Sigmoid colon (tissue), 7 donors: ENCODE results near the gene ZNF304. TPM values are rescaled to one million over a fixed set of nuclear protein-coding genes. Genes with fewer than 3 reads are reported as not detected.

Experiments
- DNase-seq: peaks from one replicate; pipeline ENCODE4 v3.0.0-alpha.2; 2019
- H3K27ac ChIP-seq, 4 donors: fragments of 200-600 bp; sonication (generic); one replicate each; pipeline ENCODE4 v1.5.1; 2016 to 2019; ENCODE audit warnings: mild to moderate bottlenecking in 1 of 4
- H3K27me3 ChIP-seq, 3 donors: fragments of 200-600 bp; sonication (generic); one replicate each; pipeline ENCODE4 v1.5.1; 2019; ENCODE audit warnings: mild to moderate bottlenecking in 1 of 3
- H3K36me3 ChIP-seq, 4 donors: fragments of 200-600 bp; sonication (generic); one replicate each; pipeline ENCODE4 v1.5.1; 2016 to 2019
- H3K4me1 ChIP-seq, 4 donors: fragments of 200-600 bp; sonication (generic); one replicate each; pipeline ENCODE4 v1.5.1; 2017 to 2019
- H3K4me3 ChIP-seq, 4 donors: fragments of 200-600 bp; sonication (generic); one replicate each; pipeline ENCODE4 v1.5.1; 2017 to 2019; ENCODE audit warnings: mild to moderate bottlenecking in 2 of 4, moderate library complexity in 1 of 4
- H3K9me3 ChIP-seq, 4 donors: fragments of 200-600 bp in 3 of 4; sonication (generic) in 3 of 4; one replicate each; pipeline versions ENCODE4 v1.5.1 to v1.6.1; 2013 to 2019
- POLR2A ChIP-seq, 2 donors: fragments of 450-650 bp; IDR thresholded peaks; one replicate each; pipeline ENCODE4 v1.6.1; 2016; ENCODE audit warnings: antibody characterized with exemption in 2 of 2, mild to moderate bottlenecking in 2 of 2, moderate library complexity in 2 of 2
- WGBS, 2 donors: extraction: QIAGEN DNeasy Blood & Tissue Kit; methylation state at CpG; one replicate each; pipeline ENCODE4 v1.1.7; 2013; 5-methylcytosine and 5-hydroxymethylcytosine counted together
- intact Hi-C: fragments of 100-400 bp; cut with DNase I; formaldehyde crosslinking; loops from one replicate; pipeline ENCODE4 v1.15.1; 2023
- polyA plus RNA-seq, 3 donors: library from polyadenylated mRNA; stranded (reverse); fragments of 200-250 nt; gene quantifications; one replicate each; pipeline ENCODE4 v1.2.3, GENCODE V29; 2013
- total RNA-seq, 4 donors: library from RNA; depleted of rRNA; stranded (reverse); fragments of >200 nt; gene quantifications; one replicate each; pipeline ENCODE4 v1.1.0, GENCODE V29; 2016
- TF ChIP-seq, protein P1 (sequence below), 4 experiments: fragments of 450-650 bp in 3 of 4; fragments of 200-600 bp in 1 of 4; IDR thresholded peaks; one replicate each; pipeline ENCODE4 v1.5.1; 2016 to 2019; ENCODE audit warnings: antibody characterized with exemption in 4 of 4, mild to moderate bottlenecking in 3 of 4, moderate library complexity in 2 of 4
- donor health status: healthy with polysubstance abuse.
- donor health status: Bipolar disorder and iron deficiency.
- donor health status: healthy.

Gene ZNF304
- total and polyA plus RNA-seq, 7 donors = 0.92 to 9.6 (median 7.1) TPM

DNA sequence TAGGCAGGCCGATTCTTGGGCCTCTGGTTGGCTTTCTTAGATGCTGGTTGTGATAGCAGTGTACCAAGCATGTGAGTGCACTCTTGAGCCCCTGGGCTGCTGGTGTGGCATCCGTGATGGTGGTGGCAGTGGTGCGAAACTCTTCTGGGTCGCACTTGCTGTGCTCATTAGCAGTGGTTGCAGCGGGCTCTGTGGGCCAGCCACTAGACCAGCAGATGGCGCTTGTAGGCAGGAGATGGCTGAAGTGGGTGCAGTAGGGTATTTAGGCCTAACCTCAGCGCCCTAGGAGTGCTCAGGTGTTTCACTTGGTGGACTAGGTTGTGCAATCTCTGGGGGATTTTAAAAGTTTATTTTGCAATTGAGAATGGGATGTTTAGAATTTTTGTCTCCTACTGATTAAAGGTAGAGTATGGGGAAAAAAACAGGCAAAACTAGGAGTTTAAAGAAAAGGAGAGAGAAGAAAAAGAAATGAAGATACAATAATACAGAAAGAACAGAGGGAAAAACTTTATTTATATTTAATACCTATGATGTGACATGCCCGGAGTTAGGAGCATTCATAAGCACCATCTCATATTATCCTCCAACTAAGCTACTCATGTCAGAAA is 55.5 kb downstream of the ZNF304 start:
- Histone ChIP-seq H3K9me3 (peaks cover 0 to 8% (median 0%) of the 10 kb centered on the region in 4 donors), H3K36me3 (peaks cover 0 to 3% (median 0%) of the 10 kb centered on the region in 4 donors), H3K4me3 (no peak overlapping the region), H3K27ac (no peak overlapping the region), H3K27me3 (no peaks in the 10 kb centered on the region), H3K4me1 (peaks cover 0 to 10% (median 6%) of the 10 kb centered on the region in 4 donors)
- TF ChIP-seq, protein P1, sequence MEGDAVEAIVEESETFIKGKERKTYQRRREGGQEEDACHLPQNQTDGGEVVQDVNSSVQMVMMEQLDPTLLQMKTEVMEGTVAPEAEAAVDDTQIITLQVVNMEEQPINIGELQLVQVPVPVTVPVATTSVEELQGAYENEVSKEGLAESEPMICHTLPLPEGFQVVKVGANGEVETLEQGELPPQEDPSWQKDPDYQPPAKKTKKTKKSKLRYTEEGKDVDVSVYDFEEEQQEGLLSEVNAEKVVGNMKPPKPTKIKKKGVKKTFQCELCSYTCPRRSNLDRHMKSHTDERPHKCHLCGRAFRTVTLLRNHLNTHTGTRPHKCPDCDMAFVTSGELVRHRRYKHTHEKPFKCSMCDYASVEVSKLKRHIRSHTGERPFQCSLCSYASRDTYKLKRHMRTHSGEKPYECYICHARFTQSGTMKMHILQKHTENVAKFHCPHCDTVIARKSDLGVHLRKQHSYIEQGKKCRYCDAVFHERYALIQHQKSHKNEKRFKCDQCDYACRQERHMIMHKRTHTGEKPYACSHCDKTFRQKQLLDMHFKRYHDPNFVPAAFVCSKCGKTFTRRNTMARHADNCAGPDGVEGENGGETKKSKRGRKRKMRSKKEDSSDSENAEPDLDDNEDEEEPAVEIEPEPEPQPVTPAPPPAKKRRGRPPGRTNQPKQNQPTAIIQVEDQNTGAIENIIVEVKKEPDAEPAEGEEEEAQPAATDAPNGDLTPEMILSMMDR (IDR thresholded peaks at IDR 0.05) = peak in 1 of 4 experiments; percentile 35
- no peak for TF ChIP-seq POLR2A (IDR thresholded peaks at IDR 0.05)
- whole genome bisulfite sequencing, 2 donors = 22 to 26% methylated on average over 8 of the region's 8 CpGs
- intact Hi-C loops = no loop called here
- DNase-seq = no peak

Other genes with a start within 250 kb of the ZNF304 start
- not detected for gene USP29, start 231.3 kb upstream of the ZNF304 start, total RNA-seq
- not detected for gene USP29, start 231.3 kb upstream of the ZNF304 start, polyA plus RNA-seq
- not detected for gene ZIM3, start 206.1 kb upstream of the ZNF304 start, total RNA-seq
- not detected for gene ZIM3, start 206.1 kb upstream of the ZNF304 start, polyA plus RNA-seq
- not detected for gene DUXA, start 183.8 kb upstream of the ZNF304 start, total RNA-seq
- not detected for gene DUXA, start 183.8 kb upstream of the ZNF304 start, polyA plus RNA-seq
- gene ZNF264, start 159.8 kb upstream of the ZNF304 start, total RNA-seq = 10 to 100 TPM; 18.5 to 39.6 (median 28.0) TPM
- 1 to 10 TPM; 1.2 to 5.0 (median 2.8) TPM for gene ZNF264, start 159.8 kb upstream of the ZNF304 start, polyA plus RNA-seq
- gene AURKC, start 120.2 kb upstream of the ZNF304 start, total RNA-seq = 1 to 10 TPM in 1 of 4 donors, under 1 TPM in 1, not detected in 2; 0.71 to 1.3 TPM
- gene AURKC, start 120.2 kb upstream of the ZNF304 start, polyA plus RNA-seq = 1 to 10 TPM in 1 of 3 donors, under 1 TPM in 1, not detected in 1; 0.63 to 1.4 TPM
- 10 to 100 TPM; 11.8 to 21.6 (median 17.5) TPM for gene ZNF805, start 110.6 kb upstream of the ZNF304 start, total RNA-seq
- gene ZNF805, start 110.6 kb upstream of the ZNF304 start, polyA plus RNA-seq = 1 to 10 TPM in 2 of 3 donors, under 1 TPM in 1; under 0.01 to 2.0 (median 1.2) TPM
- 10 to 100 TPM; 48.2 to 95.2 (median 55.1) TPM for gene ZNF460, start 70.8 kb upstream of the ZNF304 start, total RNA-seq
- gene ZNF460, start 70.8 kb upstream of the ZNF304 start, polyA plus RNA-seq = 1 to 10 TPM in 1 of 3 donors, under 1 TPM in 1, not detected in 1; 0.69 to 5.1 TPM
- gene ZNF543, start 30.8 kb upstream of the ZNF304 start, total RNA-seq = 1 to 10 TPM; 5.4 to 8.1 (median 7.5) TPM
- 1 to 10 TPM in 1 of 3 donors, under 1 TPM in 2; 0.46 to 1.6 (median 0.60) TPM for gene ZNF543, start 30.8 kb upstream of the ZNF304 start, polyA plus RNA-seq
- 10 to 100 TPM; 21.3 to 28.1 (median 27.1) TPM for gene TRAPPC2B, start 12.3 kb downstream of the ZNF304 start, total RNA-seq
- 10 to 100 TPM in 2 of 3 donors, 1 to 10 TPM in 1; 9.2 to 18.0 (median 11.4) TPM for gene TRAPPC2B, start 12.3 kb downstream of the ZNF304 start, polyA plus RNA-seq
- 1 to 10 TPM in 3 of 4 donors, under 1 TPM in 1; 0.83 to 3.6 (median 2.8) TPM for gene ZNF547, start 12.3 kb downstream of the ZNF304 start, total RNA-seq
- 1 to 10 TPM in 1 of 3 donors, not detected in 2; 1.2 TPM for gene ZNF547, start 12.3 kb downstream of the ZNF304 start, polyA plus RNA-seq
- 10 to 100 TPM; 21.9 to 29.1 (median 22.8) TPM for gene ZNF548, start 38.6 kb downstream of the ZNF304 start, total RNA-seq
- 10 to 100 TPM in 1 of 3 donors, 1 to 10 TPM in 2; 1.2 to 10.7 (median 1.8) TPM for gene ZNF548, start 38.6 kb downstream of the ZNF304 start, polyA plus RNA-seq
- 10 to 100 TPM; 10.2 to 14.0 (median 10.8) TPM for gene ZNF17, start 59.9 kb downstream of the ZNF304 start, total RNA-seq
- 1 to 10 TPM in 2 of 3 donors, under 1 TPM in 1; 0.69 to 3.9 (median 1.2) TPM for gene ZNF17, start 59.9 kb downstream of the ZNF304 start, polyA plus RNA-seq
- 1 to 10 TPM; 1.9 to 7.4 (median 4.0) TPM for gene ZNF749, start 84.1 kb downstream of the ZNF304 start, total RNA-seq
- gene ZNF749, start 84.1 kb downstream of the ZNF304 start, polyA plus RNA-seq = 10 to 100 TPM in 1 of 3 donors, 1 to 10 TPM in 2; 3.9 to 10.2 (median 6.7) TPM
- gene VN1R1, start 105.9 kb downstream of the ZNF304 start, total RNA-seq = 1 to 10 TPM in 3 of 4 donors, under 1 TPM in 1; 0.49 to 1.4 (median 1.2) TPM
- under 1 TPM in 1 of 3 donors, not detected in 2; 0.50 TPM for gene VN1R1, start 105.9 kb downstream of the ZNF304 start, polyA plus RNA-seq
- gene ZNF772, start 126.3 kb downstream of the ZNF304 start, total RNA-seq = 10 to 100 TPM; 12.8 to 17.1 (median 15.5) TPM
- 1 to 10 TPM in 1 of 3 donors, under 1 TPM in 2; 0.23 to 3.4 (median 0.60) TPM for gene ZNF772, start 126.3 kb downstream of the ZNF304 start, polyA plus RNA-seq
- gene ZNF419, start 136.5 kb downstream of the ZNF304 start, total RNA-seq = 10 to 100 TPM in 2 of 4 donors, 1 to 10 TPM in 2; 5.2 to 16.1 (median 11.1) TPM
- gene ZNF419, start 136.5 kb downstream of the ZNF304 start, polyA plus RNA-seq = 1 to 10 TPM; 1.4 to 3.9 (median 3.0) TPM
- gene ZNF773, start 148.7 kb downstream of the ZNF304 start, total RNA-seq = 10 to 100 TPM in 3 of 4 donors, 1 to 10 TPM in 1; 8.4 to 34.1 (median 20.9) TPM
- 1 to 10 TPM; 1.2 to 4.6 (median 1.6) TPM for gene ZNF773, start 148.7 kb downstream of the ZNF304 start, polyA plus RNA-seq
- gene ZNF549, start 176.1 kb downstream of the ZNF304 start, total RNA-seq = 1 to 10 TPM; 4.2 to 6.4 (median 5.5) TPM
- gene ZNF549, start 176.1 kb downstream of the ZNF304 start, polyA plus RNA-seq = 1 to 10 TPM in 2 of 3 donors, under 1 TPM in 1; 0.46 to 2.6 (median 1.2) TPM
- 1 to 10 TPM; 4.1 to 6.6 (median 5.0) TPM for gene ZNF550, start 208.6 kb downstream of the ZNF304 start, total RNA-seq
- 1 to 10 TPM in 2 of 3 donors, under 1 TPM in 1; 0.92 to 3.7 (median 1.2) TPM for gene ZNF550, start 208.6 kb downstream of the ZNF304 start, polyA plus RNA-seq
- gene ZNF416, start 227.6 kb downstream of the ZNF304 start, total RNA-seq = 1 to 10 TPM; 3.1 to 5.5 (median 4.2) TPM
- 1 to 10 TPM in 1 of 3 donors, under 1 TPM in 2; 0.23 to 2.2 (median 0.60) TPM for gene ZNF416, start 227.6 kb downstream of the ZNF304 start, polyA plus RNA-seq
- gene ZIK1, start 232.9 kb downstream of the ZNF304 start, total RNA-seq = 10 to 100 TPM in 1 of 4 donors, 1 to 10 TPM in 3; 4.8 to 10.5 (median 5.9) TPM
- gene ZIK1, start 232.9 kb downstream of the ZNF304 start, polyA plus RNA-seq = 1 to 10 TPM in 1 of 3 donors, under 1 TPM in 2; 0.23 to 3.9 (median 0.60) TPM
- gene ZNF530, start 248.6 kb downstream of the ZNF304 start, total RNA-seq = 10 to 100 TPM in 1 of 4 donors, 1 to 10 TPM in 3; 1.2 to 12.5 (median 3.1) TPM
- gene ZNF530, start 248.6 kb downstream of the ZNF304 start, polyA plus RNA-seq = 1 to 10 TPM; 1.4 to 3.3 (median 1.8) TPM